ENCODE measurements around the gene CCND3.
"Not testable (repeated sequence)": the region's sequence is repeated elsewhere in the genome, so short reads cannot be mapped to it uniquely, and the experiment has no call there.

CCND3 gene

DNA sequence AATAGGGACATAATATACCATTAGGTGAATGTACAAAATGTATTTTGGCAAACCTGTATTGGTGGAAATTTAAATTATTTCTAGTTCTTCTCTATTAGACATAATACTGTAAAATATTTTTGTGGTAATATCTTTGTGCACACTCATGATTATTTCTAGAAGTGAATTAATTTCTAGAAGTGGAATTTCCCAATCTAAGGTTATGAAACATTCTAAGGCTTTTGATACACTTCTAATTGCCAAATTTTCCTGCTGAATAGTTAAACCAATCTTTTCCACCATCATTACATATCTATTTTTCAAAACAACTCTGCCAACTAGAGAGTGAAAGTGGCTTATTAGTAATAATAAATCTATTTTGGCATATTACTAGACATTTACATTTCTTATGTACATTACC is 1.8 kb upstream of the CCND3 start:
- no peak for DNase-seq

DNA sequence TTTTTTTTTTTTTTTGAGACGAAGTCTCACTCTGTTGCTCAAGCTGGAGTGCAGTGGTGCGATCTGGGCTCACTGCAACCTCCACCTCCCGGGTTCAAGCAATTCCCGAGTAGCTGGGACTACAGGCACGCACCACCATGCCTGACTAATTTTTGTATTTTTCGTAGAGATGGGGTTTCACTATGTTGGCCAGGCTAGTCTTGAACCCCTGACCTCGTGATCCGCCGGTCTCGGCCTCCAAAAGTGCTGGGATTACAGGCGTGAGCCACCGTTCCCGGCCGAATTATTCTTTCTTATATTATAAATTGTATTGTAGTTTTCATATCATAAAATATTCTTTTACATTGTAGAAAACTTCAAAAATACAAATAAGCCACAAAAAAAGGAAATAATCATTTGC is 1.3 kb upstream of the CCND3 start:
- not testable (repeated sequence) for DNase-seq

DNA sequence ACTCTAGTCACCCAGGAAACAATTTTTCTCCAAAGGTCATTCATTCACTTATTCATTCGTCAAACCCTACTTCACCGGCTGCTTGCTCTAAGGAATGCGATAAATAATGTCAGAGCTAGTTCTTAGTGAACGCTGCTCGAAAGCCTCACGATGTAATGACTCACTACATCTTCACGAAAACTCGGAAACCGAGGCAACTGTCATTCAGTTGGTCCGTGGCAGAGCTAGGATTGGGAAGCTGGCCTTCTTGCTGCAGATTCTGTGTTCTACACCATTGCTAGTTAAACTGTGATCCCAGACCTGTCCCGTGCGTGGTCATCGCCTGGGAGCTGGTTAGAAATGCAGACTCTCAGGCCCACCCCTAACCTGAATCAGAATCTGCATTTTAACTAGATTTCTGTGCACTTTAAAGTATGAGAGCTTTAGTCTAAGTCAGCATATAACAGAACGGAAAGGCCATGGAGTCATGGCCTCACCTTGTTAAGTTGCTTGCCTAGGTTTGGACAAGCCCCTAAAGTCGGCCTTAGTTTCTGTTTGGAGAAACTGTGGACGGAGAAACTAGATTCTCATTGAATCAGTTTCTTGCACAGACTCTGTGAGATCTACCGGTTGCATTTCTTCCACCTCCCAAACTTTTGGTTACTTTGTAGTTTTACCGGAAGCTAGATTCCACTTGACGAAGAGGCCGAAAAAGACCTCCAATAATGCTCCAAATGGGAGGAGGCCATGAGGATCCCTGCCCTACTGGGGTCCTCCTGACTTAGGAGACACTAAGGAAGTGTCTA is 651 bp upstream of the CCND3 start:
- no peak for DNase-seq

DNA sequence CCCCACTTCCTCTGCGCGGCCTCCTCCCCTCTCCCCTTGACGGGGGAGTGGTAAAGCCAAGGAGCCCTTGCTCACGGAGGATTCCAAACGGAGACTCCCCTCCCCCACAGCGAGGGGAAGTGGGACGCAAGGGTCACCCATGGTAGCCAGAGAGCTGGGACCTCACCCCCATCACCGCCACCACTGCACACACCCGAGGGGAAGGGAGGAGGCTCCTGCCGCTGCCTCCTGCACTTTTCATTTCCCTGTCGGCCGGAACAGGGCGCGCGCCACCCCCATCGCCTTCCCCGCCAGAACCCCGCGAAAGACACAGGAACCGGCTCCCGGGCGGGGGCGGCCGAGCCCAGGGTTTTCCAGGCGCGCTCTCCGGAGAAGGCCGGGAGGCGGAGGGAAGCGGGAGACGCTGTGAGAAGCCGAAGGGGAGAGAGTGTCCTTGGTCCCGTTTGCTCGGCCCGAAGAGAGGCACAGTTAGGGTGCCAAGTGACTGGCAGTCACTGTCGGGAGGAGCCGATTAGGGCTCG is 789 bp downstream of the CCND3 start:
- DNase-seq = no peak

DNA sequence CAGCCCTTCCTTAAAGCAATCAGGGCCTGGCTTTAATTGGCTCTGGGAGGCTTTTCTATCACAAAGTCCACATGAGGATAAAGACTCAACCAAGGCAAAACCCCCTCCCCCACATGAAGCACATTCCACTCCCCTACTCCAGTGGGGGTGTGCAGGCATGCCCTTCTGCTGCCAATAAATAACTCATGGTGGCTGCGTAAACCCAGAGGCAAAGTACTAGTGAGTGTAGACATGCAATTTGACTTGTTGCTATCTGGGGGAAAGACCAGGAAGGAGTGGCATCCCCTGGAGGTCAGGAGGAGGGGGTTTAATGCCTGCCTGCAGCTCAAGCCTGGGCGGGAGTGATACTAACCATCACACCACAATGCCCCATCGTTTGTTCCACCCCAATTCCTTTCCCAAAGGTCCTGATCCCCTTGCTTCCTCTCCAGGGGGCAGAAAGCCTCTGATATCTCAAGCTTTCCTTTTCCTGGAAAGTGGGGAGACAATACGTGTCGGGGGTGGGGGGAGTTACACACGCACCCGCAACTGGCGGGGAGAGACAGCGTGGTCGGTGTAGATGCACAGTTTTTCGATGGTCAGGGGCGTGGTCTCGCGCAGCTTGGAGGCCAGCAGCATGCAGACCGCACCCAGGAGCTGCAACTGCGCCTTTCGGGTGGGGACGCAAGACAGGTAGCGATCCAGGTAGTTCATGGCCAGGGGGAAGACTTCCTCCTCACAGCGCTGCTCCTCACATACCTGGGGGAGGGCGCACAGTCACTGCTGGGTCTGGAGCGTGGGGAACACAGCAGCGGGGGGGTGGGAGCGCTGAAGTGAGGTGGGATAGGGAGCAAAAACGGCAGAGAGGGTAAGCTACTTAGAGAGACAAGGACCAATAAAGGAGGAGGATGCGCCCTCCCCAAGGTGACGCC is 1.5 kb downstream of the CCND3 start:
- DNase-seq = no peak

DNA sequence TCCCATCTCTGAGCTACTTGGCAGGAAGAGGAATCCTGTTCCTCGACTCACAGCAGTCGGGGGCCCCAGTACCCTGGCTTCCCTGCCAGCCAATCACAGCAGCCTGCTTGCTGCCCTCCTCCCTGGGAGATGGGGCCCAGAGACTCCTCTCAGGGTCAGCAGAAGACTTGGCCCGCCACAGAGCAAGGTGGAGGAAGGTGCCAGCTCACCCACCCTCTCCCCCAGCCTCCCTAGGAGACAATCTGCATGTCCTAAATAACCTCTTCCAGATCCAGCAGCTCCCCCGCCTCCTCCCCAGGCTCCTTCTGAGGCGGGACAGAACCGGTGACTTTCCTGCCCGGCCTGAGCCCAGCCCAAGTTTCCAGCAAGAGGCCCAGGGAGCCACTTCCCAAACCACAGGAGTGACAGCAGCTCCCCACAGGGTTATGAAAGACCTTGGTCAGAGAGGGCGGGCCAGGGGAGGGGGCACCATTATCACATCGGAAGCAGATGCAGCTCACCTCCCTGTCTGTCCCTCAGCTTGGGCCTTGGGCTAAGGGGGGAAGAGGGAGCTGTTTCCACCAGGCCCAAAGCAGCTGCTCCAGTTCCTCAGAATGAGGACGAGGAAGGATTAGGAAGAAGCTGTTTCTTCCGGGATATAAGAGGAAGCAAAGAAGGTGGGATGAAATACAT is 2.3 kb downstream of the CCND3 start:
- DNase-seq = no peak

DNA sequence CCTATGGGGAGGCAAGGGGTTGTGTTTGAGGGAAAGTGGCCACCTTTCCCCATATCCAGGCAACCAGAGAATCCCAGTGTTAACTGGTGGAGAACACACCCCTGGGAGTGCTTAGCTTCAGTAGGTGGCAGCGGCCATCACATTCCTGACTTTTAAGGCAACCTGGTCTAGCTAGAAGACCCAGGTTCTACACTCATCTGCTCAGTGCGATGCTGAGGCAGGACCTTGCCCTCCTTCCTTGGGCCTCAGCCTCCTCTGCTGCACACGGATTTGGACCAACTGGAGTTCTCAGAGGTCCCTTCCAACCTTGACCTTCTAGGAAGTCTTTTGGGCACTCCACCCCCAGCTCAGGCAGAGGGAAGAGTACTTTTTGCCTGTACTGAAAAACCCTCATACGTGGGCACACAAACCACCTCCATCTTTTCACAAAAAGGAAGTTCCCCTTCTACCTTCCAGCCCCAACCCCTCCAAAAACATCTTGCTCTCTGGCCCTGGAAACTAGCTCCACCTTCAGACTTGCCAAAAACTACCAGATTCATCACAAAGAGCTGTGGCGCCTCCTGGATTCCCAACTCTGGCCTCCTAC is 2.9 kb downstream of the CCND3 start:
- DNase-seq = no peak

DNA sequence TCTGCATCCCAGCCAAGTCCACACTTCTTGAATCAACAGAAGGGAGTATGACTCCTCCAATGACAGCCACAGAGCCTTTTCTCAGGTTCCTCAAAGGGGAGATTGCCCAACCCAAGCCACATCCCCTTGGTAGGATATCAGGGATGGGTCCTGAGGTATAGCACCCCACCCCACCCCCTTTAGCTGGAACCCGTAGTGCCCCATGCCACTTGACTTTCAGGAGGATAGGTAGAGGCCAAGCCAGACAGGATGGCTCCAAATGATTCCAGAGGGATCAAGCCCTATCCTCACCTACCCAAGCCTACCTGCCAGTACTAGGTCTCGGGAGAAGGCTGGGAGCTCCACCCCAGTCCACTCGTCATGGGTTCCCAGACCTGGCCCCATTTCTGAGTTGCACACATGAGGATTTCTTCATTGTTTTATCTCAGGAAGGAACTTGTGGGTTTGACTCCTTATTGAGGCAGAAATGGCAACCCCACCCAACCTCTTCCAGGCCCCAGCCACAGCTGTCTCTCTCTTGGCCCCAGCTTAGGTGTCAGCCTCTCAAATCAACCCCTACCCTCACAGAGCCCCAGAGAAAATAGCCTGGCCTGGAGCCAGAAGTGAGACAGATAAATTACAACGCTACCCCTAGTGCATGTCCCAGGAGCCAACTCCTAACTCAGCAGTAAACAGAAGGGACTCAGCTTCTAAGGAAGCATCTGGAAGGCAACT is 3.6 kb downstream of the CCND3 start:
- DNase-seq = no peak

DNA sequence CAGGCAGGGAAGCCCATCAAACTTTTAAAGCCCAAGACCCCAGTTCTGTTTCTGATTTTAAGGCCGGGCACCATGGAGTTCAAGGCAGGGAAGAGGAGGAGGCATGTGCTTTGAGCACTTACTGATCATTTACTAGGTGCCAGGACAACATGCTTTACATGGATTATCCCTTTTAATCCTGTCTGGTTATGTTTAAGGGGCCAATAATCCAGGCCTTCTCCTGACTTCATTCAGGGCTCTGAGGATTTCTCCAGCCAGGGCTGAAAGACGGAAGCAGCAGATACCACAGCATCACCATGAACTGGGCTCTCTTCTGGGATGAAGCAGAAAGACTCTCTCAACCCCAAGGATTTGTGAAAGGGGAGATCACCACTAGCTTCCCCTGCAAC is 4.1 kb downstream of the CCND3 start:
- DNase-seq = no peak

DNA sequence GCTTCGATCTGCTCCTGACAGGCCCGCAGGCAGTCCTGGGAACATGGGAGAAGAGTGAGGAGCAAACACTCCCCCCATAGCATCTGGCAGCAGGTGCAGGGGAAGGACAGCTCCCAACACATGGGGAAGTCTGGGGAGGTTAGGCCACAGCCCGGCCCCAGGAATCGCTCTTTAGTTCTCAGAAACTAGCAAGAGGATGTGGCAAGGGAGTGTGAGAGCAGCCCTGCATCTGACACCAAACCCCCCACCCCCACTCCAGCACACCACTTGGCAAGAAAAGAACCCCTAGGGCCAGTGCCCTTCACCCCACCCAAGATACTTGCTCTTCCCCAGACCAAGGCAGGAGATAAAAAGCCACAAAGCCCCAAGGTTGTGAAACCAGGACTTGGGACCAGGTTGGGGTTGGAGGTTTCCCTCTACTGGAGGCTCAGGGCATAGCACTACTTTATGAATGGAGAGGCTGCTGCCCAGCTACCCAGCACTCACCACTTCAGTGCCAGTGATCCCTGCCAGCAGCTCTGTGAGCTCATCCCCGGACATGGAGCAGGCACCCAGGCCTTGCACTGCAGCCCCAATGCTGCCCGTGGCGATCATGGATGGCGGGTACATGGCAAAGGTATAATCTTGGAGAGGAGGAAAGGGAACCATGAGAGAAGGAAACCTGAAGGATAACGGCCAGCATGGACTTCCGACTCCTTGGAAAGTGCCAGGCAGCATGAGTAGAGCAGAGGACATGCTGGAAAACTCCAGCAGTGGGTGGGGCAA is 5.4 kb downstream of the CCND3 start:
- DNase-seq = no peak

DNA sequence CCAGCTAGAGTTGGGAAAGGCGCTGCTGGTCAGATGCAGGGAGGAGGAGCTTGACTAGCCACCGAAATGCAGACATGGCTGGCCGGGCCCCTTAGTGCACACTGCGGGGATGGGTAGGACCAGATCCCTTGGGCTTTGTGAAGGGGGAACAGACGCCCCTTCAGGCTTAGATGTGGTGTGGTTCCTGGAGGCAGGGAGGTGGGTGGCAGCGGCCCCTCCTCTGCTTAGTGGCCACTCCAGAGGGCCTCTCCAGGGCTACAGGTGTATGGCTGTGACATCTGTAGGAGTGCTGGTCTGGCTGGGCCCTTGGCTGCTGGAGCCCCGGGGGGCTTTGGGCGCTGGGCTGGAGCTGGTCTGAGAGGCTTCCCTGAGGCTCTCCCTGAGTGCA is 5.9 kb downstream of the CCND3 start:
- no peak for DNase-seq

DNA sequence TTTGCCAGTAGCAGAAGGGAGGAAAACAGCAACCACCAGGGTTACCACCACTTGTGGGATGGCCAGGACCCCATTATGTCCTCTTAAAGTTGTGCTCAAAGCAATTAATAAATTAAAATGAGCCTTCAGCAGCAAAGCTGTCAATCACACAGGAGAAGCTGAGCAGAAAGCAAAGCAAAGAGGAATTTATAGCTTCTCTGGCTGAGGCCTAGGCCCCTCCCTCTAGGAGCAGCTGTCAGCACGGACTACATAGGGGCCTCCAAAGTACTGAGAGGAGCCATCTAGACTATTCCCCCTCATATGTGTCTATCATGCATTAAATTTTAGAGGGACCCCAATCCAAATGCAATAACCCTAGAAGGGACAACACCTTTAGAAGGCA is 6.4 kb downstream of the CCND3 start:
- no peak for DNase-seq

DNA sequence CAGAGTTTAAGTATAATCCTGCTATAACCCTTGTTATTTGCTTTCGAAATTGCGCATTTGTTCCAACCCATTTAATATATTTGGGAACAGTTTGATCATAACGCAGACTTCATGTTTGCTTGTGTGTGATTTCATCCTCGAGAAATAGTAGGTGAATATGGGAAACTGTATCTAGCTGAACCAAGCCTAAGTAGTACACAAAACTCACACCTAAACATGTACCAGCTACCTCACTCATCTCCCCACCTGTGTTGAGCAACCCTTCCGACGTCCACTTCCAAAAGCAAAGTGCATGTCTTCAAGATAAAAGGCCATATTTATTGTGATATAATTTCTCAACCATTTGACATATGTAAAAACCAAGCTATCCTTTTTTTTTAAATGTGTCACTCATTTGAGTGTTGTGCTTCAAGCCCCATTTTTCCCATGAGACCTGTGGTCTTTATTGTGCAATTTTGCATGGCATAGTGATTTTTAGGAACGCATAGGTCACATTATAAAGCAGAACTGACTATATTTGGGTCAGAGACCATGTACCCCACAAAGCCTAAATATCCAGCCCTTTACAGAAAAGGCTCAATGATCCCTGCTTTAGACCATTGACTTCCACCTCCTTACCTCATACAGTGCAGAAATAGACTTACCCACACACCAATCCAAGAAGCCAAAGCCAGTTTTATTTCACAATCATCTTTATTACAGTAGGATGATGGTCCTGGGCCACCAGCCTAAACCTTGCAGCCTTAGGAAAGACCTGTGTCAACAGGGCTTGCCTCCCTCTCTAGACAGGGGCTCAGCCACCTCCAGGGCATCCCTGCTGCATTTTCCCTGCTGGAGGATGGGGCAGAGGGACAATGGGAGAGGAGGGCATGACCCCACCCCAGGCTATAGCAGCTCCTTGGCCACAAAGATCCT is 7.1 kb downstream of the CCND3 start:
- no peak for DNase-seq

DNA sequence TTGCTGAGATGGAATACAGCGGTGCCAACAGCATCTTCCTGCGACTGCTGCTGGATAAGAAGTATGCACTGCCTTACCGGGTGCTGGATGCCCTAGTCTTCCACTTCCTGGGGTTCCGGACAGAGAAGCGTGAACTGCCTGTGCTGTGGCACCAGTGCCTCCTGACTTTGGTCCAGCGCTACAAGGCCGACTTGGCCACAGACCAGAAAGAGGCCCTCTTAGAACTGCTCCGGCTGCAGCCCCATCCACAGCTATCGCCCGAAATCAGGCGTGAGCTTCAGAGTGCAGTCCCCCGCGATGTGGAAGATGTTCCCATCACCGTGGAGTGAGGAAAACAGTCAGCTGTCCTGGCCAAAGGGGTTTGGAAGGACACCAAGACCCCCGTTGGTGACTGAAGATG is 9.2 kb downstream of the CCND3 start:
- DNase-seq = no peak

DNA sequence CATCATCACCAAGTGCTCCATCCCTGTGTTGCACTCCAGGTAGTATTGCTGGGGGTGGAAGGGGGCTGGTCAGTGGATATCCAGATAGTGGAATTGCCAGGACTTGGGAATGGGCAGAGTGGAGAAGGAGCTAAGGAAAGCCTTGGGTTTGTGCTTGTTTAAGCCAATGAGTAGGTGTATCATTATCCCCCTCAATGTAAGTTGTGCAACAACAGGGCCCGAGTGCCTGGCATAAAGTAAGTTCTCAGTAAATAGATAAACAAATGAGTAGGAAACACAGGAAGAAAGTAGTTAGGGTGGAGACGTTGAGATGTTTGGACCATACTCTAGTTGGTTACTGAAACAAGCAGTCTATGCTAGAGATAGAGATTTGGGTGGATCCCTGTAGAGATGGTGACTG is 9.8 kb downstream of the CCND3 start:
- DNase-seq = no peak

DNA sequence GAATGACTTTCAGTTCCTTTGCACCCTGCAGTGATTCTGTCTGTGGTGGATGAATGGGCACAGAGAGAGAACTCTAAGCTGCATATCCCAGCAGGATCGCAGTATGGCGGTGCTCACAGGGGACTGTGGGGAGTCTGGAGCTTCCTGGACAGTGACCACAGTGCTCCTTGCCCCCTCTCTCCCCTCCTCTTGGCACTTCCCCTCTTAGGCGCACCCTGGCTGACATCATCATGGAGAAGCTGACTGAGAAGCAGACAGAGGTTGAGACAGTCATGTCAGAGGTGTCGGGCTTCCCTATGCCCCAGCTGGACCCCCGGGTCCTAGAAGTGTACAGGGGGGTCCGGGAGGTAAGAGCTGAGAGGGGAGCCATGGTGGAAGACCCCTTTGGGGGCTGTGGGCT is 11.7 kb downstream of the CCND3 start:
- no peak for DNase-seq

DNA sequence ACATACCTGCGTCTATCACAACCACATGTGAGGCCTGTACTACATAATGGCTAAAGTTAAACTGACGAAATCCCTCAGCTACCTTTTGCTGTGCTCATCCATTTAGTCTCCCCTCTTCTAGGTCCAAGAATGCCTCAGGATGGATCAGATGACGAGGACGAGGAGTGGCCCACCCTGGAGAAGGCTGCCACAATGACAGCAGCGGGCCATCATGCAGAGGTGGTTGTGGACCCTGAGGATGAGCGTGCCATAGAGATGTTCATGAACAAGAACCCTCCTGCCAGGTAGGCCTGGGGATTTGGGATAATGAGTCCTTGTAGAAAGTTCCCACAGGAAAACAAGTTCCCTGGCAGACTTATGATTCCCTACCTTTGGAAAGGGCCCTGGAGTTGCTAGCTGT is 14.4 kb downstream of the CCND3 start:
- DNase-seq = no peak

DNA sequence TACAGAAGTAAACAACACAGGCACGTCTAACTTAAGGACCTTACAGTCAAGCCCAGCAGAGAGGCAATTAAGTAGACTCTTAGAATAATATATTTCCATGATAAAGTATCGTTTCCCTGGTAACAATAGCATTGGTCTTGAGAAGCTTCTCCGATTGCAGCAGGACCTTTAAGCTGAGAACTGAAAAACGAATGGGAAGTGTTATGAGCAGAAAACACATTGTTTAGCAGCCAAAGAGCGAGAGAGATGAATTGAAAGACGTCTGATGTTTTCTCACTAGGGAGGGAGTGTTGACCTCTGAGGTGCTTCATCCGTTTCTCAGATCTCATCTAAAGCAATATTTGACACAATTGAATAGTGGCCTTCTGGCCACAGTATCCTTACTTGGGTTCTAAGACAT is 19.5 kb downstream of the CCND3 start:
- DNase-seq = no peak

DNA sequence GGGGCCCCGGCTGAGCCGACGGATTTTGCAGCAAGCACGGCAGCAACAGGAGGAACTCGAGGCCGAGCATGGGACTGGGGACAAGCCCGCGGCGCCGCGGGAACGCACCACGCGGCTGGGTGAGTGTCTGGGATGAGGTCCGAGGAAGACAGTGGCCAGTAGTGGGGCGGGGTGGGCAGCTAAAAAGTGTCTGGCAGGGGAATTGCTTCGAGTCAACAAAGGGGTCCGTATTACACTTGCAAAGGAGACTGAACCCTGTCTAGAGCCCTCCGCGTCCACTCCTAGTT is 20.0 kb downstream of the CCND3 start:
- DNase-seq = no peak

DNA sequence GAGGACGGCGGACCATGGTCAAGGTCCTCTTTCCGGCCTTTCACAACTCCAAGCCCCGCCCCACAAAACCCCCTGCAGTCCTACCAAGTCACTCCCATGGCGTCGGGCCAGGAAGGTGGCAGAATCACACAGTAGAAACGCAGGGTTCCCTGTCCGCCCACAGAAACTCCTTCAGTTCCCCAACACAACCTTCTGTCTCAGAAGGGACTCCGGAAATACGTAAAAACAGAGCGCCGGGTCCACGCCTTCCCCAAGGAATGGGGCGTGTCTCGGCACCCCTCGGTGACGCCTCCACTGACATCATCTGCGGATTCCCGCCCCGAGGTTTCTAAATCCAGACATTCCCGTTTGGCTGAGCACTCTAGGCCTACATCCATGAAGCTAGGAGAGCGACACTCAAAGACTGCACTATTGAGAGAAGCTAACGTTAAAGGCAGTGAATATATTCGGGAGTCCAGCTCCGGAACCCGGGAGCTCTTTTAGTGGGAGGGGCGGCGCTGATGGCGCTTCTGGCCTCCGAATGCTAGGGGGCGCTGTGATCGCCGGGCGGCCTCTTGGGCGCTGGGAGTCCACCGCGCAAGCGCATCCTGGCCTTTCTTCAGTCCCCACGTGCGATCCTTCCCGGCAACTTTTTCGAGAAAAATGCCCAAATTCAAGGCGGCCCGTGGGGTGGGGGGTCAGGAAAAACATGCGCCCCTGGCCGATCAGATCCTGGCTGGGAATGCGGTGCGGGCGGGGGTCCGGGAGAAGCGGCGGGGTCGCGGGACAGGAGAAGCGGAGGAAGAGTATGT is 20.5 kb downstream of the CCND3 start, which contains the start of the genes BYSL and MED20:
BYSL (plus strand) TSS at position 579 of the 791 bp plus-strand sequence; CDS start at position 643, 64 bp downstream.
MED20 (minus strand) TSS at position 219 of the 791 bp plus-strand sequence; CDS start at position 98, 121 bp downstream.
- DNase-seq = peak; percentile 64
